ENCODE measurements around the gene LCLAT1.

DNA sequence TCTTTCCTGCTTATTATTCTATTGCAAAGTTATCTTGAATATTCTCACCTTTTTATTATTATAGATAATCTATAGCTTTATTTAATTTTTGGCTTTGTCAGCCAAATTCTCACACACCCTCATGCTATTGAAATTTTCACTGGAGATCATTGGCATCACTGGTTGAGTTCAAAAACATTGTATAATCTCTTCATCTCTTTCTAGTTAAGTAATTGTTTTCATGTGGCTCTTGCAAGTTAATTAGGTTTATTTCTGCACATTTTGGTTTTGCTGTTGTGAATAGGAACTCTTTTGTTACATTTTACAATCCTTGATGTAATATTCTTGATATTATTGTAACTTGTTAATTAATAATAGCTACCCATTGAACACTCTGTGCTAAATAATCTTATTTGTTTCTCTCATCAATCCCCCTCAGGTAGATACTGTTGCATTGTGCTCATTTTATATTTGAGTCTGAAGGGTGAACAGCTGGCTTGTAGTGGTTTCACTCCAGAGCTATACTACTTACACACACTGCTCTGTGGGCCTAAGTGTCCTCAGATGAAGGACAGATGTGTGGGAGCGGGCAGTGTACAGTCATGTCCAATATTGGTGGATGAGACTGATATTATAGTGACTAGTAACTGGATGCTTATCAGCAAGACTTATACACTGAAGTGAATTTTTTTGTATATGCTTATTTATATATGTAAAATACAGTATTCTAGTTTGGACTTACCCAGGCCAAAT is 112.7 kb downstream of the LCLAT1 start:
- TF ChIP-seq, protein P1, sequence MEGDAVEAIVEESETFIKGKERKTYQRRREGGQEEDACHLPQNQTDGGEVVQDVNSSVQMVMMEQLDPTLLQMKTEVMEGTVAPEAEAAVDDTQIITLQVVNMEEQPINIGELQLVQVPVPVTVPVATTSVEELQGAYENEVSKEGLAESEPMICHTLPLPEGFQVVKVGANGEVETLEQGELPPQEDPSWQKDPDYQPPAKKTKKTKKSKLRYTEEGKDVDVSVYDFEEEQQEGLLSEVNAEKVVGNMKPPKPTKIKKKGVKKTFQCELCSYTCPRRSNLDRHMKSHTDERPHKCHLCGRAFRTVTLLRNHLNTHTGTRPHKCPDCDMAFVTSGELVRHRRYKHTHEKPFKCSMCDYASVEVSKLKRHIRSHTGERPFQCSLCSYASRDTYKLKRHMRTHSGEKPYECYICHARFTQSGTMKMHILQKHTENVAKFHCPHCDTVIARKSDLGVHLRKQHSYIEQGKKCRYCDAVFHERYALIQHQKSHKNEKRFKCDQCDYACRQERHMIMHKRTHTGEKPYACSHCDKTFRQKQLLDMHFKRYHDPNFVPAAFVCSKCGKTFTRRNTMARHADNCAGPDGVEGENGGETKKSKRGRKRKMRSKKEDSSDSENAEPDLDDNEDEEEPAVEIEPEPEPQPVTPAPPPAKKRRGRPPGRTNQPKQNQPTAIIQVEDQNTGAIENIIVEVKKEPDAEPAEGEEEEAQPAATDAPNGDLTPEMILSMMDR (IDR thresholded peaks at IDR 0.05) = no peak
- TF ChIP-seq POLR2A (IDR thresholded peaks at IDR 0.05) = no peak

Data from uterus (tissue), 2 donors.